Endothelial cell of umbilical vein (primary cell): ENCODE measurements around the gene IGSF9.

Source experiments
- CTCF ChIP-seq, 2 donors: IDR thresholded peaks; 1 replicate in 1 of 2; 2 replicates in 1 of 2; pipeline ENCODE4 v1.5.1; 2011; ENCODE audit warnings: low read length in 2 of 2, mild to moderate bottlenecking in 2 of 2, moderate library complexity in 2 of 2, control low read depth in 1 of 2, inconsistent platforms in 1 of 2, low read depth in 1 of 2; ENCODE audit not compliant: insufficient read depth in 1 of 2; ENCODE audit errors: extremely low read depth in 1 of 2
- EZH2 ChIP-seq: IDR thresholded peaks from 2 replicates; pipeline ENCODE4 v1.6.1; 2012; ENCODE audit warnings: borderline replicate concordance, low read depth, mild to moderate bottlenecking, moderate library complexity, low read length, inconsistent platforms; ENCODE audit not compliant: severe bottlenecking
- GATA2 ChIP-seq: IDR thresholded peaks from 2 replicates; pipeline ENCODE4 v1.7.0; 2011; ENCODE audit warnings: low read depth, mild to moderate bottlenecking, moderate library complexity, mixed read lengths, low read length; ENCODE audit not compliant: insufficient read length, insufficient read depth
- JUN ChIP-seq: IDR thresholded peaks from 2 replicates; pipeline ENCODE4 v1.6.1; 2011; ENCODE audit warnings: borderline replicate concordance, low read depth; ENCODE audit not compliant: insufficient read length, insufficient read depth
- MAX ChIP-seq: IDR thresholded peaks from 2 replicates; pipeline ENCODE4 v1.6.1; 2011; ENCODE audit not compliant: insufficient read depth, insufficient read length
- MYC ChIP-seq: IDR thresholded peaks from one replicate; pipeline ENCODE4 v1.6.1; 2011; ENCODE audit warnings: mild to moderate bottlenecking, low read depth, low read length
- POLR2A ChIP-seq: IDR thresholded peaks from 2 replicates; pipeline ENCODE4 v1.6.1; 2012; ENCODE audit warnings: low read depth, mild to moderate bottlenecking, control low read depth, low read length
- POLR2AphosphoS5 ChIP-seq: IDR thresholded peaks from 2 replicates; pipeline ENCODE4 v1.6.1; 2012; ENCODE audit warnings: low read depth, mild to moderate bottlenecking, control low read depth, low read length, moderate library complexity; ENCODE audit not compliant: insufficient read depth

- TF ChIP-seq POLR2AphosphoS5 (no peak), CTCF (IDR thresholded peaks at IDR 0.05; ENCODE audit: extremely low read depth in 1 of 2, insufficient read depth in 1 of 2, low read depth in 1 of 2, low read length in 2 of 2) (no peak), POLR2A (no peak), MAX (no peak), JUN (no peak), EZH2 (no peak), GATA2 (no peak), MYC (no peak)
Measured at GRCh38 chr1:159902541-159902940, 42.9 kb downstream of the IGSF9 start.
